ENCODE data around the gene PCDH15.

The PCDH15 gene

DNA sequence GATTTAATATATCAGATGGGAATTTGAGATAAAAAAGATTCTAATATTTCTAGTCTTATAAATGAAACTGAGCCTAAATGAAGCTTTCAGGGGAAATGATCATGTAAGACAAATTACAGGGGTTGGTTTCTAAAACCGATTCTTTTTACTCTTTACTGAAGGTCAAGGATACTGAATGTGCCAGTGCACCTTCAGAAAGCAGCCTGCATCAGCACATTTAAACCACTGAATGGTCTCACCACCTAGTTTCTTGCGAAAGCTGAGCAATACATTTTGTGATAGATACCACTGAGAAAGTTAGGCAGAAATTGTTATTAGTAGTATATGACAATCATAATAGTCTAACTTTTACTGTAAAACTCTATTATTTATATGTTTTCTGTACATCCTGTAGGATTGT, 180.7 kb downstream of the PCDH15 start:
- Histone ChIP-seq H3K36me3 (ENCODE audit: low read length) (no peaks in the 10 kb centered on the region), H3F3A (ENCODE audit: insufficient read depth) (no peaks in the 10 kb centered on the region), H3K4me3 (ENCODE audit: insufficient read depth, low read length, poor library complexity, severe bottlenecking) (no peak overlapping the region), H4K20me1 (ENCODE audit: low read depth, low read length) (no peaks in the 10 kb centered on the region), H3K4me2 (ENCODE audit: low read depth, low read length, poor library complexity, severe bottlenecking) (no peak overlapping the region), H3K27me3 (ENCODE audit: low read length) (no peaks in the 10 kb centered on the region), H2AFZ (ENCODE audit: low read depth, low read length, severe bottlenecking) (no peak overlapping the region), H3K9ac (ENCODE audit: low read length) (no peak overlapping the region), H3K79me2 (ENCODE audit: insufficient read depth, low read length) (no peaks in the 10 kb centered on the region), H3K9me3 (ENCODE audit: insufficient read depth, low read length) (no peaks in the 10 kb centered on the region), H3K27ac (ENCODE audit: low read depth, low read length) (no peak overlapping the region), H3K9me2 (replicated peaks; ENCODE audit: insufficient read depth, low read length) (no peaks in the 10 kb centered on the region)
- no peak for TF ChIP-seq EZH2phosphoT487 (conservative IDR thresholded peaks at IDR 0.05; ENCODE audit: low read length)
- TF ChIP-seq, protein P1, sequence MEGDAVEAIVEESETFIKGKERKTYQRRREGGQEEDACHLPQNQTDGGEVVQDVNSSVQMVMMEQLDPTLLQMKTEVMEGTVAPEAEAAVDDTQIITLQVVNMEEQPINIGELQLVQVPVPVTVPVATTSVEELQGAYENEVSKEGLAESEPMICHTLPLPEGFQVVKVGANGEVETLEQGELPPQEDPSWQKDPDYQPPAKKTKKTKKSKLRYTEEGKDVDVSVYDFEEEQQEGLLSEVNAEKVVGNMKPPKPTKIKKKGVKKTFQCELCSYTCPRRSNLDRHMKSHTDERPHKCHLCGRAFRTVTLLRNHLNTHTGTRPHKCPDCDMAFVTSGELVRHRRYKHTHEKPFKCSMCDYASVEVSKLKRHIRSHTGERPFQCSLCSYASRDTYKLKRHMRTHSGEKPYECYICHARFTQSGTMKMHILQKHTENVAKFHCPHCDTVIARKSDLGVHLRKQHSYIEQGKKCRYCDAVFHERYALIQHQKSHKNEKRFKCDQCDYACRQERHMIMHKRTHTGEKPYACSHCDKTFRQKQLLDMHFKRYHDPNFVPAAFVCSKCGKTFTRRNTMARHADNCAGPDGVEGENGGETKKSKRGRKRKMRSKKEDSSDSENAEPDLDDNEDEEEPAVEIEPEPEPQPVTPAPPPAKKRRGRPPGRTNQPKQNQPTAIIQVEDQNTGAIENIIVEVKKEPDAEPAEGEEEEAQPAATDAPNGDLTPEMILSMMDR (IDR thresholded peaks at IDR 0.05; ENCODE audit: insufficient read depth, low read length, poor library complexity, severe bottlenecking): no peak

DNA sequence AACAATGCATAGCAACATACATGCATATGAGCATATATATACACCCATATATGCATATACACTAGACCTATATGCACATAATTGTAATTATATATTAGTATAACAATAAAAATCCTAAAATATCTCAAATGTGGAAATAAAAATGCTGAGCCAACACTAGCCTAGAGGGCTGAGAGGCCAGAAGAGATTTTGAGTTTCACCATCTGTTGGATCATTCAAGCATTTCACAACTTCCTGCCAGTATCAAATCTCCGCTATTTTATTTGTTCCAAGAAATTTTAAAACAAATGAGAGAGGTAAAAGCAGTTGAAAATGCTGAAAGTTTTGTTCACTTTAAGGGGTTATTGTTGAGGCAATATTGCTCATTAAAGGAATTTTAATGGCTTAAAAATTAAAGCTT, 187.0 kb downstream of the PCDH15 start:
- no peaks in the 10 kb centered on the region for H4K20me1 ChIP-seq (ENCODE audit: low read depth, low read length)
- no peak overlapping the region for H3K4me2 ChIP-seq (ENCODE audit: low read depth, low read length, poor library complexity, severe bottlenecking)
- H3K9ac ChIP-seq (ENCODE audit: low read length): no peak overlapping the region
- no peaks in the 10 kb centered on the region for H3K9me3 ChIP-seq (ENCODE audit: insufficient read depth, low read length)
- no peaks in the 10 kb centered on the region for H3K27me3 ChIP-seq (ENCODE audit: low read length)
- no peak overlapping the region for H2AFZ ChIP-seq (ENCODE audit: low read depth, low read length, severe bottlenecking)
- no peak overlapping the region for H3K4me3 ChIP-seq (ENCODE audit: insufficient read depth, low read length, poor library complexity, severe bottlenecking)
- no peaks in the 10 kb centered on the region for H3K79me2 ChIP-seq (ENCODE audit: insufficient read depth, low read length)
- H3K27ac ChIP-seq (ENCODE audit: low read depth, low read length): no peak overlapping the region
- TF ChIP-seq EZH2phosphoT487 (conservative IDR thresholded peaks at IDR 0.05; ENCODE audit: low read length): no peak
- TF ChIP-seq, protein P1 (IDR thresholded peaks at IDR 0.05; ENCODE audit: insufficient read depth, low read length, poor library complexity, severe bottlenecking): no peak
- no peaks in the 10 kb centered on the region for H3F3A ChIP-seq (ENCODE audit: insufficient read depth)
- no peaks in the 10 kb centered on the region for H3K36me3 ChIP-seq (ENCODE audit: low read length)
- H3K9me2 ChIP-seq (replicated peaks; ENCODE audit: insufficient read depth, low read length): no peaks in the 10 kb centered on the region

DNA sequence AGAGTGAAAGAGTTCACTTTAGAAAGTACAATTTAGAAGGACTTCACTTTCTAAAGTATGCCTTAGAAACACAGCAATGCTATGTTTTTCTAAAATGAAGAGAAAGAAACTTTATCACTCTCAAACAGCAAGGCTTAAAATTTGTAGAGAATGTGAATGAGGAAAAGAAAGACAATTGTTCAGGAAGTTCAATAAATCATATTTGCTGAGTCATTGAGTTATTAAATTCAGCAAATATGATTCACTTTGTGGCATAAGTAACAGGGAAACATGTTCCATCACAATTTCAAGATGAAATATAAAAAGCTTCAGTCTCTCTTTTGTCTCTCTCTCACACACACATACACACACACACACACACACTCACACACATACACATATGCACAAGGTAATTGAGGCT, 187.9 kb downstream of the PCDH15 start:
- H3K4me3 ChIP-seq (ENCODE audit: insufficient read depth, low read length, poor library complexity, severe bottlenecking): no peak overlapping the region
- H3K27ac ChIP-seq (ENCODE audit: low read depth, low read length): no peak overlapping the region
- no peaks in the 10 kb centered on the region for H4K20me1 ChIP-seq (ENCODE audit: low read depth, low read length)
- H3K4me2 ChIP-seq (ENCODE audit: low read depth, low read length, poor library complexity, severe bottlenecking): no peak overlapping the region
- H2AFZ ChIP-seq (ENCODE audit: low read depth, low read length, severe bottlenecking): no peak overlapping the region
- H3F3A ChIP-seq (ENCODE audit: insufficient read depth): no peaks in the 10 kb centered on the region
- TF ChIP-seq EZH2phosphoT487 (conservative IDR thresholded peaks at IDR 0.05; ENCODE audit: low read length): no peak
- TF ChIP-seq, protein P1 (IDR thresholded peaks at IDR 0.05; ENCODE audit: insufficient read depth, low read length, poor library complexity, severe bottlenecking): no peak
- H3K79me2 ChIP-seq (ENCODE audit: insufficient read depth, low read length): no peaks in the 10 kb centered on the region
- H3K9me2 ChIP-seq (replicated peaks; ENCODE audit: insufficient read depth, low read length): no peaks in the 10 kb centered on the region
- H3K9me3 ChIP-seq (ENCODE audit: insufficient read depth, low read length): no peaks in the 10 kb centered on the region
- H3K36me3 ChIP-seq (ENCODE audit: low read length): no peaks in the 10 kb centered on the region
- no peak overlapping the region for H3K9ac ChIP-seq (ENCODE audit: low read length)
- no peaks in the 10 kb centered on the region for H3K27me3 ChIP-seq (ENCODE audit: low read length)
